A549 treated with AZD9567 at 1 μM for 4 hours (cell line): ENCODE data around the gene DDX5. TPM values are rescaled to one million over a fixed set of nuclear protein-coding genes. Genes with fewer than 3 reads are reported as not detected.

Experiments used
- total RNA-seq: library from RNA; stranded (reverse); fragments of 200-300 nt; extraction: Qiagen RNA extraction; gene quantifications from 5 replicates; pipeline ENCODE4 v1.2.3, GENCODE V29; 2022; ENCODE audit not compliant: insufficient read depth

Gene DDX5
- 580 to 1,180 TPM (median 668 TPM) in 5 replicates for total RNA-seq

DNA sequence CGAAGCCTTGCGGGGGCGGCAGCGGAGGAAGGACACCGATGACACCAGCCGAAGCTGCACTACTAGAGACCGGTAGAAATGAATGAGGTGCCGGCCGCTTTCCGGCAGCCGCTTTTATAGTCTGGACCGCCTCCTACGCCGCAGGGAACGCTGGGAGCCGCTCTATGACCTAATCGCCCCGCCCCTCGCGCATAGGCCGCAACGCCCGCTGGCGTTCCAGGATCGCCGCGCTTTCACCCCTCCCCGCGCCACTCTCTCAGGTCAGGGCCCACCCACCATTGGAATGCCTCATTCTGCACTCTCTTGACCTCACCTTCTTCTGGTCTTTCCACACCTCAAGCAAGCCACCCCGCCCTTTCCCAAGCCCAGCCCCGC, at the start of gene DDX5:
Gene DDX5, minus strand, starts transcription at position 89 of the 375 bp plus-strand sequence. CDS start 170 bp downstream, outside the sequence.

DNA sequence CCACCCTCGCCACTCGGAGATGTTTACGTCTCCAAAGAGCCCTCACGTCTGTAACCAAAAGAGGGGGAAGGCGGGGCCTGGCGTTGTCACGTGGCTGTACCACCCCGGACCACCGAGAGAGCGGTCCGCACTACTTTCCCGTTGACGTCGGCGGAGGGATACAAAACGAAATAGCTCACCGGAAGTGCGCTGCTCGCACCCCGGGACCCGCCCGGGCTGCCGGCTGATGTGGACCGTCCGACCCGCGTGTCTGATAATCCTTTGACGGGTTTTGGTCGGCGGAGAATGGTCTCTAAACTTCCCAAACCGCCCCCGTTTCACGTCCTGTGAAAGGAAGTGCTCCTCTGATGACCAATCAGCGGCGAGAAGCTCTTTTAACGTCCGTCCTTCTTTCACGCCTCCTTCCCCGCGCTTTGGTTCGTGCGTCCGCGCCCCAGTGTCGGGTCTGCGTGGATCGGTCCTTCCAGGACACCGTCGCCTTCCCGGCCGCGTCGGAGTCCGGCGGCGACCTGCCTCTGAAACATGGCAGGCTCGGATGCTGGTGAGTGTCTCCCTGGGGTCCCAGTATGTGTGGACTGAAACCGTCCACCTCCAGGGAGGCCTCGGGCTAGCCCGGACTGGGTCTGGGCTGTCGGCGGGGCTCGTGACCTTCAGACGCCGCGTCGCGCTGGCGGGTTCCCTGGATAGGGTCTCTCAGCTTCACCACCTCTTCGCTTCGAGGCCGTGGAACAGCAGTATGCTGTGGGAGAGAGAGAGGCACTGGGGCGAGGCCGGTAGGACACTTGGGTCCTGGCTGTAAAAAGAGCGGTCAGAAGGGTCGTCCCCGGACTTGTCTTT, 705 bp upstream of the DDX5 start, which contains the start of gene CEP95:
Gene CEP95, plus strand, starts transcription at position 402 of the 837 bp plus-strand sequence. Its CDS starts 121 bp downstream, at position 523.

DNA sequence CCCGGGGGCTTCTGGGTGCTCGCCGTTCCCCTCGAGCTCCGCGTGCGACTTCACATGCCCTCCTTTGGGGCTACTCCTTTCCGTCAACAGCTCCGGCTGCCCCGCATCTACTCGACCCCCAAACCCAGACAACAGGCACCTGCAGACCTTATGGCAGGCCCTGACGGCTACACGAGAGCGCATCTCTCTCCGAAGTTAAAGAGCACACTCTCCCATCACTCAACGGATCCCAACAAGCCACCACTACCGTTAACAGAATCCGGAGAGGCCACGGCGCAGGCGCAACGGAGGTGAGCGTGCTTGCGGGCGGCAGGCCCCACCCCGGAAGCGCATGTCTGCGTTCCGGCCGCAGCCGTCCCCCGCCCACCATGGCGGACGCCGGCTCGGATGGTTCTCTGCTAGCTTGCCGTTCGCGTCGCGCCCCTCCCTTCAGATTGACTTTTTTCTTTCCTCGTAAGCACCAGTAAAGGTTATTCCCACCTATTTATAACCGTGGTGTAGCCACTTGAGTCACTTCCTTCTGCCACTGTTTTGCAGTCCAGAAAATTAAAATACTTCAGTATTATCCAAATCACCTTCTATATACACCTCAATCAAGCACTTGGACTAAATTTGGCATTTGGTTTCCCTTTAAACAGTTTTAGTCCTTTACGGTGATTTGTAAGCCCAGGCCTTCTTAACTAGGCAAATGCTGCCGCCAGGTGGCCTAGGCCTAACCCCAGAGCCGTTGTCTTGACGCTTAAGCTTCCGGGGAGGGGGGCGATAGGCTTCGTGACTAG, 9.1 kb downstream of the DDX5 start, which contains the start of gene POLG2:
Gene POLG2, minus strand, starts transcription at position 269 of the 779 bp plus-strand sequence. Its CDS starts 86 bp downstream, at position 183.

DNA sequence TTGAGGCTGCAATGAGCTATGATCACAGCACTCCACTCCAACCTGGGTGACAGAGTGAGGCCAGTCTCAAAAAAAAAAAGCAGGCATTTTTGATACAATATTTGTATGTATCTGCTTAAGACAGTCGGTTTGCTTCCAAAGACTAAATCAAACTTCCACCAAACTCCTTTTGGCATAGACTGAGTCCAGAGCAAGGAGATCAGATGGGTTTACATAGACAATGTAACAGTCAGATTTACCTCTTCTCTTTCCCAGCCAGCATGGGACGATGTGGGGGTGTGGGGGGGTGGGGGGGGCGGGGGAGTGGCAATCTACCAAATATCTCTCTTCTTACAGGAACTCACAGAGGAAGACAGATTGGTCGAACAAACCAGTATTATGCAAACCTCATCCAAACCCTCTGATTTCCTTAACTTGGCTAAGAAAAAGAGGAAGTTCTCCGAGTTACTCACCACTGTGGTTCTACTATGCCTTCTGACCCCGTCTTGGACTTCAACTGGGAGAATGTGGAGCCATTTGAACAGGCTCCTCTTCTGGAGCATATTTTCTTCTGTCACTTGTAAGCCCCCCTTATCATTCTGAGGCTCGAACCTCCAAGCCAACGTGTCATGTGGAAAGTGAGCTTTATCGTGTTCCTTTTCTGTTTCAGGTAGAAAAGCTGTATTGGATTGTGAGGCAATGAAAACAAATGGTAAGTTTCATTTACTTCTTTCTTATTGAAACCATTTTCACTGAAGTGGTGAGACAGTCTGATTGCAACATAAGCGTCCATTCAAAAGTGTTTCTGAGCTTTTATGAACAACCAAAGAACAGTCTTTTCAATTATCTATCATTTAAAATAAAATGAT, 57.2 kb downstream of the DDX5 start, which contains the start of gene MILR1:
Gene MILR1, plus strand, starts transcription at position 451 of the 848 bp plus-strand sequence. Its CDS starts 54 bp downstream, at position 505.

Other genes with a start within 250 kb of the DDX5 start
- gene TEX2, start 243.0 kb downstream of the DDX5 start, total RNA-seq = 11.6 to 13.7 TPM (median 13.1 TPM) in 5 replicates
- gene PECAM1, start 115.4 kb downstream of the DDX5 start, total RNA-seq = 0.03 to 0.21 TPM (median 0.05 TPM) in 4 of 5 replicates, not detected in the other
- gene MILR1, start 57.2 kb downstream of the DDX5 start, total RNA-seq = 1.4 to 1.7 TPM (median 1.4 TPM) in 4 of 5 replicates, not detected in the other
- gene POLG2, start 9.2 kb downstream of the DDX5 start, total RNA-seq = 17.8 to 20.4 TPM (median 18.4 TPM) in 5 replicates
- 29.0 to 44.4 TPM (median 32.8 TPM) in 5 replicates for gene CEP95, start 688 bp upstream of the DDX5 start, total RNA-seq
- gene SMURF2, start 156.0 kb upstream of the DDX5 start, total RNA-seq = 21.5 to 33.8 TPM (median 24.5 TPM) in 5 replicates